Mucosa of descending colon (tissue), 3 donors: ENCODE data around the gene VWA8. TPM values are rescaled to one million over a fixed set of nuclear protein-coding genes. Genes with fewer than 3 reads are reported as not detected.
"Not testable (repeated sequence)": the region's sequence is repeated elsewhere in the genome, so short reads cannot be mapped to it uniquely, and the experiment has no call there.

Source experiments
- ATAC-seq: fragments of 200-7000 bp; cut with Tn5 transposase; one replicate; pipeline ENCODE4 v1.9.1; 2020; ENCODE audit warnings: mild to moderate bottlenecking, moderate library complexity
- DNase-seq, 3 donors: peaks; one replicate each; pipeline ENCODE4 v3.0.0-alpha.2; 2020
- H3K36me3 ChIP-seq: fragments of 200-600 bp; one replicate; pipeline ENCODE4 v1.8.0; 2021; ENCODE audit warnings: low read depth, mild to moderate bottlenecking
- H3K4me1 ChIP-seq: fragments of 200-600 bp; one replicate; pipeline ENCODE4 v1.8.0; 2021; ENCODE audit warnings: low read depth, mild to moderate bottlenecking
- H3K4me3 ChIP-seq: fragments of 200-600 bp; one replicate; pipeline ENCODE4 v1.8.0; 2021; ENCODE audit warnings: mild to moderate bottlenecking
- H3K9me3 ChIP-seq: fragments of 200-600 bp; one replicate; pipeline ENCODE4 v1.8.0; 2021; ENCODE audit warnings: mild to moderate bottlenecking
- CTCF ChIP-seq: fragments of 200-600 bp; IDR thresholded peaks from one replicate; pipeline ENCODE4 v1.8.0; 2022; ENCODE audit warnings: antibody characterized with exemption, mild to moderate bottlenecking
- intact Hi-C, 2 donors: fragments of 100-400 bp; cut with DNase I in 1 of 2; cut with micrococcal nuclease in 1 of 2; formaldehyde crosslinking; loops; one replicate each; pipeline versions ENCODE4 v1.11.0 to v1.11.1; 2022; cut with DNase I, micrococcal nuclease
- total RNA-seq, 3 donors: library from RNA; stranded (reverse); fragmentation: NEBNext Ultra II Directional in 2 of 3; extraction: Animal tissue kit (Norgen Biotek cat#: 25700) in 2 of 3; gene quantifications; one replicate each; pipeline versions ENCODE4 v1.2.1 to v1.2.4, GENCODE V29; 2021 to 2023
- donor health status: DM: no; HTN: no; CAD: no; lungs with moderate emphysema.
- donor health status: DM: no; HTN: no; CAD: no.
- donor health status: DM: no; HTN: yes; CAD: no.

The VWA8 gene
- total RNA-seq, 3 donors from 2014 or later: 19.1 to 31.5 (median 27.0) TPM

DNA sequence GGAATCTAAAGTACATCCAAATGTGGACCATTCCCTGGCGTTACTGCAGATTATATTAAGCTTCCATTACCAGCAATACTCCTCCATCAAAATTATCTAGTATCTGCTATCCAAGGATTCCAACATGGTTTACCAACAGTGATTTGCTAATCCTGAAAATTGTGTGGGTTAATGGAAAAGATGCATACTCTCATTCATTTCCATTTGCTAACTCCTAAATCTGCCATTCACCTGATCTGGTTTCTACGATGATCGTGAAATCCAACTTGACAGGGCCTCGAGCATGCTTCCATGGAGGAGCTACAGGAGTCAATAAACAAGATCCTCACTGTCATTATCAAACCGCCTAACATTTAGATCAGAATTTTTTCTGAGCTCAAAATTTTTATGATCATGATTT is 382.5 kb downstream of the VWA8 start:
- no peak for ATAC-seq
- no peak for DNase-seq
- H3K4me3 ChIP-seq: no peak overlapping the region

GRCh38 chr13:41577436-41577835 is 383.5 kb downstream of the VWA8 start:
- no peak for DNase-seq
- H3K9me3 ChIP-seq: no peaks in the 10 kb centered on the region
- H3K36me3 ChIP-seq: no peaks in the 10 kb centered on the region
- no peak for ATAC-seq
- intact Hi-C loops: no loop called here
- no peak for TF ChIP-seq CTCF
- H3K4me1 ChIP-seq: no peaks in the 10 kb centered on the region
- H3K4me3 ChIP-seq: no peak overlapping the region

More for the DNA sequence above, 382.5 kb downstream of the VWA8 start:
- Histone ChIP-seq H3K9me3 (no peaks in the 10 kb centered on the region), H3K4me1 (no peaks in the 10 kb centered on the region), H3K36me3 (no peaks in the 10 kb centered on the region)
- TF ChIP-seq CTCF: no peak
- intact Hi-C loops: no loop called here

DNA sequence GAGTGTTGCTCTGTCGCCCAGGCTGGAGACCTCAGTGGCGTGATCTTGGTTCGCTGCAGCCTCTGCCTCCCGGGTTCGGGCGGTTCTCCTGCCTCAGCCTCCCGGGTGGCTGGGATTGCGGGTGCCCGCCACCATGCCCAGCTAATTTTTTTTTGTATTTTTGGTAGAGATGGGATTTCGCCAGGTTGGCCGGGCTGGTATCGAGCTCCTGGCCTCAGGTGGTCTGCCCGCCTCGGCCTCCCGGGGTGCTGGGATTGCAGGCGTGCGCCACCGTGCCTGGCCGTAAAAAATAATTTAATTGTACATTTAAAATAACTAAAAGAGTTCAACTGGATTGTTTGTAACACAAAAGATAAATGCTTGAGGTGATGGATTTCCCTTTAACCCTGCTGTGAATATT is 387.3 kb downstream of the VWA8 start:
- H3K9me3 ChIP-seq, intact Hi-C loops, H3K4me1 ChIP-seq, H3K36me3 ChIP-seq, H3K4me3 ChIP-seq, ATAC-seq, DNase-seq: not testable (repeated sequence)

DNA sequence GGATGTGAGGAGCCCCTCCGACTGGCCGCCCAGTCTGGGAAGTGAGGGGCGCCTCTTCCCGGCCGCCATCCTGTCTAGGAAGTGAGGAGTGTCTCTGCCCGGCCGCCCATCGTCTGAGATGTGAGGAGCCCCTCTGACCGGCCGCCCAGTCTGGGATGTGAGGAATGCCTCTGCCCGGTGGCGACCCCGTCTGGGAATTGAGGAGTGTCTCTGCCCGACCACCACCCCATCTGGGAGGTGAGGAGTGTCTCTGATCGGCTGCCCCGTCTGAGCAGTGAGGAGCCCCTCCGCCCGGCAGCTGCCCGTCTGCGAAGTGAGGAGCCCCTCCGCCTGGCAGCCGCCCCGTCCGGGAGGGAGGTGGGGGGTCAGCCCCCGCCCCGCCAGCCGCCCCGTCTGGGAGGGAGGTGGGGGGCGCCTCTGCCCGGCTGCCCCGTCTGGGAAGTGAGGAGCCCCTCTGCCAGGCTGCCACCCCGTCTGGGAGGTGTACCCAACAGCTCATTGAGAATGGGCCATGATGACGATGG is 389.0 kb downstream of the VWA8 start:
- DNase-seq, H3K9me3 ChIP-seq, ATAC-seq, H3K4me1 ChIP-seq, intact Hi-C loops, H3K4me3 ChIP-seq, H3K36me3 ChIP-seq: not testable (repeated sequence)

GRCh38 chr13:41568972-41569351 is 391.9 kb downstream of the VWA8 start:
- no peak for DNase-seq
- intact Hi-C loops: no loop called here
- no peak for ATAC-seq
- TF ChIP-seq CTCF: no peak
- H3K4me1 ChIP-seq: no peaks in the 10 kb centered on the region
- H3K4me3 ChIP-seq: no peak overlapping the region
- H3K36me3 ChIP-seq: no peaks in the 10 kb centered on the region
- no peaks in the 10 kb centered on the region for H3K9me3 ChIP-seq

DNA sequence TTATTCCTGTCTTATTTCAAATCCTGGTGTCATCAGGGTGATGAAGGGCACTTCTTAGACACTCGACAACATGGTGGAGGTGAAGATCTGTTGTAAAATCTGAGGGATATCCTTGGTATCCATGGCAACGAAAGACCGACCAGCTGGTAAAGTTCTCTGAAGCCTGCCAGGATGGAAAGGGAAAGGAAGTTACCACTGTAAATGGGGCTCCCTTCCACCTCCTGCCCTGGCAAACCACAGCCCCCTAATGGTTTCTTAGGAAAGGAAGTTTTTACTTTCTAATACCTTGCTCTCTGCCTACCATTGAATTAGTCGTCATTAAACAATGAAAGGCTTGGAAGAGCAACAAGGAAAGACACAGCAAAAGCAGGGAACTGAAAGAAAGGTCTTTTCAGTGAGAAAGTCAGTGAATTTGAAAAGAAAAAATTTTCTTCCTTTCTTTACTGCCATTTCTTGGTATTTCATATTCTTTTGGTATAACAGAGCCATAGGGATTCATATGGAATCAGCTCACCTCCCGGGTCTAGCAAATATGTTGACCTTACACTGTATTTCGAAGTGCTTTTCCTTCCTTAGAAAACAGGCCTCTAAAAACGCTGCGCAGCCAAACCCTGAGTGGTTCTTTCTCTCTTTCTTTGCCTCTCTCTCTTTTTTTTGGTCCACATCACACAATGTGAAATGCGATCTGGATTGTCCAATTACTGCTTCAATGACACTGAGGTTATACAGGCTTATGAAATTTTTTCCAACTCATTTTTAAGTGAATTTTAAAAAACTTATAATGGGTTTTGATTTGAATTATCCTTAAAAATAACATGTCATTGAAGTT is 392.6 kb downstream of the VWA8 start:
- no peak for TF ChIP-seq CTCF

More for the DNA sequence above, 392.6 kb downstream of the VWA8 start:
- DNase-seq (no peak), ATAC-seq (no peak)
- no peaks in the 10 kb centered on the region for H3K36me3 ChIP-seq
- H3K4me1 ChIP-seq: peaks cover 6% of the 10 kb centered on the region
- no peaks in the 10 kb centered on the region for H3K9me3 ChIP-seq
- intact Hi-C loops: no loop called here
- H3K4me3 ChIP-seq: no peak overlapping the region
